Loucy (cell line): ENCODE results near the gene ENTR1.

Source experiments
- CTCF ChIP-seq: fragments of 200-600 bp; sonication (generic); conservative IDR thresholded peaks from 2 replicates; pipeline ENCODE4 v1.5.1; 2014; ENCODE audit warnings: mild to moderate bottlenecking, antibody characterized with exemption, low read length
- EZH2phosphoT487 ChIP-seq: fragments of 200-600 bp; IDR thresholded peaks from 2 replicates; pipeline ENCODE4 v1.6.1; 2018; ENCODE audit warnings: antibody characterized with exemption, mild to moderate bottlenecking, moderate library complexity, borderline replicate concordance

- TF ChIP-seq EZH2phosphoT487 (no peak), CTCF (no peak)
These were observed 30.0 kb downstream of the ENTR1 start for GRCh38 chr9:136380381-136380780.
